SK-N-MC (cell line): ENCODE results near the gene LYVE1.

Experiments used
- DNase-seq: peaks from one replicate; pipeline ENCODE4 v3.0.0-alpha.2; 2011; ENCODE audit warnings: low read depth, low spot score
- H3K27ac ChIP-seq: fragments of 200-600 bp; sonication (generic); 2 replicates; pipeline ENCODE4 v1.5.1; 2016; ENCODE audit warnings: mixed run types
- H3K36me3 ChIP-seq: fragments of 200-600 bp; sonication (generic); 2 replicates; pipeline ENCODE4 v1.6.1; 2017; ENCODE audit warnings: antibody characterized with exemption, low read length, mixed read lengths; ENCODE audit not compliant: insufficient read depth
- H3K4me3 ChIP-seq: fragments of 200-600 bp; sonication (generic); 2 replicates; pipeline ENCODE4 v1.5.1; 2016
- H3K9ac ChIP-seq: fragments of 200-600 bp; sonication (generic); 2 replicates; pipeline ENCODE4 v1.8.0; 2017; ENCODE audit warnings: mixed run types, mixed read lengths; ENCODE audit not compliant: insufficient read length
- H3K9me3 ChIP-seq: fragments of 200-600 bp; sonication (generic); 2 replicates; pipeline ENCODE4 v1.6.1; 2017; ENCODE audit warnings: low read depth, mild to moderate bottlenecking, antibody characterized with exemption, low read length, moderate library complexity, mixed read lengths
- EZH2 ChIP-seq: fragments of 200-600 bp; sonication (generic); IDR thresholded peaks from one replicate; pipeline ENCODE4 v1.6.1; 2017; ENCODE audit warnings: antibody characterized with exemption
- FOXP2 ChIP-seq: optimal IDR thresholded peaks from 2 replicates; pipeline ENCODE3; 2011; ENCODE audit warnings: mild to moderate bottlenecking, moderate library complexity; ENCODE audit not compliant: insufficient read depth; ENCODE audit errors: extremely low read length, control extremely low read depth
- POLR2AphosphoS5 ChIP-seq: IDR thresholded peaks from 2 replicates; pipeline ENCODE4 v1.6.1; 2012; ENCODE audit warnings: mild to moderate bottlenecking, low read depth, low read length, borderline replicate concordance

LYVE1 gene

GRCh38 chr11:10520562-10520961 lies 47.9 kb downstream of the LYVE1 start:
- no peak for TF ChIP-seq POLR2AphosphoS5
- TF ChIP-seq EZH2, result no peak
- no peak for TF ChIP-seq FOXP2
- Histone ChIP-seq H3K36me3 (peaks cover 82% of the 10 kb centered on the region), H3K9ac (no peak overlapping the region), H3K4me3 (no peak overlapping the region), H3K9me3 (no peaks in the 10 kb centered on the region), H3K27ac (no peak overlapping the region)
- no peak for DNase-seq

- no peak for DNase-seq
- no peak for TF ChIP-seq FOXP2
- no peak for TF ChIP-seq EZH2
- TF ChIP-seq POLR2AphosphoS5, result no peak
- Histone ChIP-seq H3K36me3 (peaks cover 78% of the 10 kb centered on the region), H3K27ac (no peak overlapping the region), H3K9me3 (no peaks in the 10 kb centered on the region), H3K4me3 (no peak overlapping the region), H3K9ac (no peak overlapping the region)
These were observed 48.8 kb downstream of the LYVE1 start for GRCh38 chr11:10519630-10520029.

- no peak for DNase-seq
- Histone ChIP-seq H3K9ac (no peak overlapping the region), H3K27ac (no peak overlapping the region), H3K36me3 (peaks cover 73% of the 10 kb centered on the region), H3K4me3 (no peak overlapping the region), H3K9me3 (no peaks in the 10 kb centered on the region)
- TF ChIP-seq FOXP2, result no peak
- TF ChIP-seq EZH2, result no peak
- no peak for TF ChIP-seq POLR2AphosphoS5
These were observed 49.6 kb downstream of the LYVE1 start for GRCh38 chr11:10518891-10519290.

- no peak for DNase-seq
- TF ChIP-seq FOXP2 (no peak), POLR2AphosphoS5 (no peak), EZH2 (no peak)
- Histone ChIP-seq H3K36me3 (peaks cover 67% of the 10 kb centered on the region), H3K27ac (peak overlapping the region; percentile 40; the same call in 1 of the 2 replicates), H3K4me3 (no peak overlapping the region), H3K9ac (no peak overlapping the region), H3K9me3 (no peaks in the 10 kb centered on the region)
These were observed 50.3 kb downstream of the LYVE1 start for GRCh38 chr11:10518123-10518522.

- no peak overlapping the region for H3K9ac ChIP-seq
- TF ChIP-seq FOXP2 (no peak), POLR2AphosphoS5 (no peak), EZH2 (no peak)
These were observed 53.0 kb downstream of the LYVE1 start for GRCh38 chr11:10515418-10515817.

GRCh38 chr11:10514709-10515108 lies 53.8 kb downstream of the LYVE1 start:
- Histone ChIP-seq H3K36me3 (peaks cover 39% of the 10 kb centered on the region), H3K9me3 (no peaks in the 10 kb centered on the region), H3K27ac (peak overlapping the region; percentile 27; the same call in 1 of the 2 replicates), H3K4me3 (no peak overlapping the region), H3K9ac (peak overlapping the region; percentile 4)
- DNase-seq, result no peak
- TF ChIP-seq FOXP2 (no peak), EZH2 (no peak), POLR2AphosphoS5 (no peak)

More at GRCh38 chr11:10515418-10515817, 53.0 kb downstream of the LYVE1 start:
- Histone ChIP-seq H3K36me3 (peaks cover 44% of the 10 kb centered on the region), H3K4me3 (no peak overlapping the region), H3K9me3 (no peaks in the 10 kb centered on the region), H3K27ac (no peak overlapping the region)
- no peak for DNase-seq

GRCh38 chr11:10514202-10514601 lies 54.3 kb downstream of the LYVE1 start:
- TF ChIP-seq FOXP2 (no peak), EZH2 (no peak), POLR2AphosphoS5 (no peak)
- Histone ChIP-seq H3K9ac (peak overlapping the region; percentile 4), H3K9me3 (no peaks in the 10 kb centered on the region), H3K27ac (peak overlapping the region; percentile 27; the same call in 1 of the 2 replicates), H3K4me3 (no peak overlapping the region), H3K36me3 (peaks cover 34% of the 10 kb centered on the region)
- DNase-seq, result no peak

GRCh38 chr11:10511181-10511621 lies 57.3 kb downstream of the LYVE1 start:
- no peak overlapping the region for H3K9ac ChIP-seq
- no peak for DNase-seq
- no peaks in the 10 kb centered on the region for H3K9me3 ChIP-seq
- TF ChIP-seq POLR2AphosphoS5, result no peak
- no peak for TF ChIP-seq EZH2
- no peak for TF ChIP-seq FOXP2
- peaks cover 15% of the 10 kb centered on the region for H3K36me3 ChIP-seq
- H3K4me3 ChIP-seq, result no peak overlapping the region
- H3K27ac ChIP-seq, result no peak overlapping the region
